K562 (cell line): ENCODE measurements around the gene CALB2.

Experiments
- CAMTA2 ChIP-seq: fragments of 250-450 bp; sonication (Bioruptor Pico); conservative IDR thresholded peaks from 2 replicates; pipeline ENCODE4 v1.5.1; 2022
- CTCF ChIP-seq, 3 experiments: IDR thresholded peaks in 2 of 3; conservative IDR thresholded peaks in 1 of 3; 2 replicates each; pipeline ENCODE4 v1.5.1; 2011 to 2012; ENCODE audit warnings: low read length in 3 of 3, mild to moderate bottlenecking in 3 of 3, control low read depth in 2 of 3, improper control_type of control experiment in 1 of 3, inconsistent platforms in 1 of 3, low read depth in 1 of 3, mixed read lengths in 1 of 3, moderate library complexity in 1 of 3; ENCODE audit not compliant: insufficient read depth in 2 of 3
- FOXM1 ChIP-seq, 2 experiments: fragments of 450-650 bp in 1 of 2; sonication (generic) in 1 of 2; formaldehyde crosslinking in 1 of 2; IDR thresholded peaks; 2 replicates each; pipeline versions ENCODE4 v1.6.1 to v1.9.0; 2017 to 2022; ENCODE audit warnings: low read depth in 2 of 2, mild to moderate bottlenecking in 2 of 2, missing genetic modification reagents in 1 of 2, moderate library complexity in 1 of 2
- HDAC1 ChIP-seq, 2 experiments: fragments of 450-650 bp; IDR thresholded peaks; 2 replicates each; pipeline ENCODE4 v1.6.1; 2016 to 2017; ENCODE audit warnings: inconsistent platforms in 1 of 2, mild to moderate bottlenecking in 1 of 2, moderate library complexity in 1 of 2
- SAFB2 ChIP-seq: fragments of 200-400 bp; formaldehyde crosslinking; IDR thresholded peaks from 2 replicates; pipeline ENCODE4 v1.6.1; 2018; ENCODE audit warnings: borderline replicate concordance, low read length, low read depth, moderate library complexity; ENCODE audit not compliant: severe bottlenecking
- ZFP91 ChIP-seq: sonication (generic); formaldehyde crosslinking; IDR thresholded peaks from 2 replicates; pipeline ENCODE4 v1.8.0; 2022; ENCODE audit warnings: mild to moderate bottlenecking, missing genetic modification reagents

- TF ChIP-seq SAFB2 (no peak), CAMTA2 (CRISPR knock-in tag) (no peak), HDAC1 (IDR thresholded peaks at IDR 0.05) (no peak), CTCF (IDR thresholded peaks at IDR 0.05 in 2 of 3, conservative IDR thresholded peaks at IDR 0.05 in 1 of 3; ENCODE audit: insufficient read depth in 2 of 3, low read depth in 1 of 3, low read length in 3 of 3) (no peak), ZFP91 (CRISPR knock-in tag) (no peak), FOXM1 (IDR thresholded peaks at IDR 0.05; ENCODE audit: low read depth) (no peak), FOXM1 (CRISPR knock-in tag; IDR thresholded peaks at IDR 0.05; ENCODE audit: low read depth) (no peak)
These were observed 30.8 kb upstream of the CALB2 start for GRCh38 chr16:71327720-71328119.
